Measurements from ENCODE around the gene FDX2. TPM values are rescaled to one million over a fixed set of nuclear protein-coding genes. Genes with fewer than 3 reads are reported as not detected.

FDX2 gene
- total and polyA plus RNA-seq, 5 donors: 13.2 to 27.7 (median 19.0) TPM

- Histone ChIP-seq H3K4me1 (ENCODE audit: control insufficient read depth, insufficient read depth, low read length) (no peaks in the 10 kb centered on the region), H3K4me3 (ENCODE audit: low read length) (no peak overlapping the region), H3K27ac (ENCODE audit: low read length) (no peak overlapping the region), H3K9me3 (ENCODE audit: control insufficient read depth, low read length) (no peaks in the 10 kb centered on the region), H3K27me3 (ENCODE audit: control insufficient read depth, insufficient read depth) (no peaks in the 10 kb centered on the region)
- no peak for DNase-seq
- ATAC-seq: no peak
- intact Hi-C loops (cut with DNase I): no loop called here
- WGBS: 77% methylated on average over 7 of the region's 7 CpGs
Measured at GRCh38 chr19:10262771-10263170, 53.0 kb downstream of the FDX2 start.

GRCh38 chr19:10260141-10260584 lies 55.7 kb downstream of the FDX2 start:
- ATAC-seq (no peak), DNase-seq (no peak)
- intact Hi-C loops (cut with DNase I): no loop called here
- Histone ChIP-seq H3K27ac (ENCODE audit: low read length) (no peak overlapping the region), H3K4me1 (ENCODE audit: control insufficient read depth, insufficient read depth, low read length) (no peaks in the 10 kb centered on the region), H3K27me3 (ENCODE audit: control insufficient read depth, insufficient read depth) (no peaks in the 10 kb centered on the region), H3K9me3 (ENCODE audit: control insufficient read depth, low read length) (no peaks in the 10 kb centered on the region), H3K4me3 (ENCODE audit: low read length) (no peak overlapping the region)
- WGBS: 86% methylated on average over 8 of the region's 8 CpGs

Other genes with a start within 250 kb of the FDX2 start
- gene SHFL, start 229.7 kb downstream of the FDX2 start, total RNA-seq: 10 to 100 TPM; 14.5 to 16.0 (median 15.2) TPM
- gene SHFL, start 229.7 kb downstream of the FDX2 start, polyA plus RNA-seq: 16.0 TPM
- gene ANGPTL6, start 213.3 kb downstream of the FDX2 start, total RNA-seq: not detected
- 0.25 TPM for gene ANGPTL6, start 213.3 kb downstream of the FDX2 start, polyA plus RNA-seq
- gene PPAN, start 209.7 kb downstream of the FDX2 start, total RNA-seq: 10 to 100 TPM; 16.5 to 29.4 (median 25.7) TPM
- gene PPAN, start 209.7 kb downstream of the FDX2 start, polyA plus RNA-seq: 25.2 TPM
- 1 to 10 TPM; 4.4 to 6.6 (median 4.9) TPM for gene P2RY11, start 204.3 kb downstream of the FDX2 start, total RNA-seq
- 2.9 TPM for gene P2RY11, start 204.3 kb downstream of the FDX2 start, polyA plus RNA-seq
- 100 to 1,000 TPM; 144 to 183 (median 158) TPM for gene EIF3G, start 196.1 kb downstream of the FDX2 start, total RNA-seq
- 127 TPM for gene EIF3G, start 196.1 kb downstream of the FDX2 start, polyA plus RNA-seq
- gene DNMT1, start 121.1 kb downstream of the FDX2 start, total RNA-seq: 10 to 100 TPM; 21.0 to 37.2 (median 30.3) TPM
- gene DNMT1, start 121.1 kb downstream of the FDX2 start, polyA plus RNA-seq: 19.3 TPM
- 10 to 100 TPM in 2 of 4 donors, 1 to 10 TPM in 2; 4.7 to 18.8 (median 9.5) TPM for gene S1PR2, start 84.7 kb downstream of the FDX2 start, total RNA-seq
- gene S1PR2, start 84.7 kb downstream of the FDX2 start, polyA plus RNA-seq: 3.5 TPM
- gene MRPL4, start 63.8 kb downstream of the FDX2 start, total RNA-seq: 10 to 100 TPM; 54.1 to 65.4 (median 60.5) TPM
- 66.6 TPM for gene MRPL4, start 63.8 kb downstream of the FDX2 start, polyA plus RNA-seq
- 10 to 100 TPM in 2 of 4 donors, 1 to 10 TPM in 2; 8.4 to 14.5 (median 9.9) TPM for gene ICAM1, start 44.9 kb downstream of the FDX2 start, total RNA-seq
- gene ICAM1, start 44.9 kb downstream of the FDX2 start, polyA plus RNA-seq: 9.8 TPM
- gene ICAM4, start 29.1 kb downstream of the FDX2 start, total RNA-seq: under 1 TPM; 0.36 to 0.74 (median 0.52) TPM
- 0.84 TPM for gene ICAM4, start 29.1 kb downstream of the FDX2 start, polyA plus RNA-seq
- 1 to 10 TPM in 3 of 4 donors, under 1 TPM in 1; 0.93 to 1.6 (median 1.2) TPM for gene ICAM5, start 26.1 kb downstream of the FDX2 start, total RNA-seq
- gene ICAM5, start 26.1 kb downstream of the FDX2 start, polyA plus RNA-seq: 0.86 TPM
- gene ZGLP1, start 6.2 kb downstream of the FDX2 start, total RNA-seq: 1 to 10 TPM in 1 of 4 donors, under 1 TPM in 3; 0.80 to 1.3 (median 0.84) TPM
- gene ZGLP1, start 6.2 kb downstream of the FDX2 start, polyA plus RNA-seq: 0.68 TPM
- gene RAVER1, start 17.5 kb upstream of the FDX2 start, total RNA-seq: 10 to 100 TPM; 13.9 to 20.1 (median 15.1) TPM
- 9.8 TPM for gene RAVER1, start 17.5 kb upstream of the FDX2 start, polyA plus RNA-seq
- 10 to 100 TPM; 16.0 to 20.6 (median 17.8) TPM for gene ICAM3, start 23.6 kb upstream of the FDX2 start, total RNA-seq
- 7.2 TPM for gene ICAM3, start 23.6 kb upstream of the FDX2 start, polyA plus RNA-seq
- gene TYK2, start 64.6 kb upstream of the FDX2 start, total RNA-seq: 10 to 100 TPM; 56.3 to 77.0 (median 73.4) TPM
- gene TYK2, start 64.6 kb upstream of the FDX2 start, polyA plus RNA-seq: 71.6 TPM
- 100 to 1,000 TPM; 131 to 133 (median 132) TPM for gene CDC37, start 87.5 kb upstream of the FDX2 start, total RNA-seq
- gene CDC37, start 87.5 kb upstream of the FDX2 start, polyA plus RNA-seq: 228 TPM
- 10 to 100 TPM in 3 of 4 donors, 1 to 10 TPM in 1; 8.4 to 14.2 (median 11.0) TPM for gene PDE4A, start 104.5 kb upstream of the FDX2 start, total RNA-seq
- gene PDE4A, start 104.5 kb upstream of the FDX2 start, polyA plus RNA-seq: 5.5 TPM
- 10 to 100 TPM; 48.0 to 74.6 (median 62.8) TPM for gene KEAP1, start 187.3 kb upstream of the FDX2 start, total RNA-seq
- gene KEAP1, start 187.3 kb upstream of the FDX2 start, polyA plus RNA-seq: 51.9 TPM
- gene S1PR5, start 201.4 kb upstream of the FDX2 start, total RNA-seq: under 1 TPM in 3 of 4 donors, not detected in 1; 0.15 to 0.31 (median 0.19) TPM
- 0.16 TPM for gene S1PR5, start 201.4 kb upstream of the FDX2 start, polyA plus RNA-seq
- gene ATG4D, start 227.9 kb upstream of the FDX2 start, total RNA-seq: 10 to 100 TPM; 45.1 to 54.0 (median 48.9) TPM
- 48.0 TPM for gene ATG4D, start 227.9 kb upstream of the FDX2 start, polyA plus RNA-seq
- gene KRI1, start 250.0 kb upstream of the FDX2 start, total RNA-seq: 10 to 100 TPM; 10.5 to 13.0 (median 12.1) TPM
- 9.3 TPM for gene KRI1, start 250.0 kb upstream of the FDX2 start, polyA plus RNA-seq